NCI-H460 (cell line): Measurements from ENCODE around the gene PARD3. TPM values are rescaled to one million over a fixed set of nuclear protein-coding genes. Genes with fewer than 3 reads are reported as not detected.

Experiments
- DNase-seq: peaks from one replicate; pipeline ENCODE4 v3.0.0-alpha.2; 2016; ENCODE audit warnings: low read depth; ENCODE audit errors: extremely low read depth
- total RNA-seq: library from RNA; depleted of rRNA; stranded (reverse); fragments of >200 nt; shearing (Covaris generic); gene quantifications from 2 replicates; pipeline ENCODE4 v1.2.3, GENCODE V29; 2014

Gene PARD3
- total RNA-seq, 1 experiment from 2014 or later = 75.1 TPM

DNA sequence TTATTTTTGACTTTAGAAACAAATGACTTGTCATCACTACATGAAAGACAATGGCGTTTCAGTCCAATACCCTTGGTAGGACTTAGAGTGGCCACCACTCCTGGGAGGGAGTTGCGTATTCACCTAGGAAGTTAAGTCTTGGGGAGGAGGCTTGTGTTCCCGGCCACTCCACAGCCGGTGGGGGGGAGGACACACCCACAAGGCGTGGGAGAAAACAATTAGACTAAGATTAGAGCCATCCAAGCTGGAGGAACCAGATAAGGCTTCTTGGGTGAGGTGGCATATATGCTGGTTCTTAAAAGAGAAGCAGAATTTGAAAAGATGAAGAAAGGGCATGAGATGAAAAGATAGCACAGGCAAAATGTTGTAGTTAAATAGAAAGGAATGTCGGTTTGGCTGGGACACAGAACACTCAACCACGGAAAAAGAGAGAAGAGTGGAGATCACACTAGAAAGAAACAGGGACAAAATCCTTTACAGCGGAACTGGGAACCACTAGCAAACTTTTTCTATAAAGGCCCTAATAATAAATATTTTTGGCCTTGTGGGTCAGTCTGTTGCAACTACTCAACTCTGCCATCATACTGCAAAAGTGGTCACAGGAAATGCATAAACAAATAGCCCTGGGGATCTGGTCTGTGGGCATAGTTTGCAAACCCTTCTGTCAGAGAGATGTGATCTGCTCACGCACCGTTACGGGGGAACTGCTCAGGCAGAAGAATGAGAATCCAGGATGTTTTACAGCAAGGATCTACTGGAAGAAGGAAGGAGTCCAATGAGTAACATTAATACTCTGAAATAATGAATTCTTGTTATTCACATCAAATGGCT lies 651.8 kb downstream of the PARD3 start:
- no peak for DNase-seq

DNA sequence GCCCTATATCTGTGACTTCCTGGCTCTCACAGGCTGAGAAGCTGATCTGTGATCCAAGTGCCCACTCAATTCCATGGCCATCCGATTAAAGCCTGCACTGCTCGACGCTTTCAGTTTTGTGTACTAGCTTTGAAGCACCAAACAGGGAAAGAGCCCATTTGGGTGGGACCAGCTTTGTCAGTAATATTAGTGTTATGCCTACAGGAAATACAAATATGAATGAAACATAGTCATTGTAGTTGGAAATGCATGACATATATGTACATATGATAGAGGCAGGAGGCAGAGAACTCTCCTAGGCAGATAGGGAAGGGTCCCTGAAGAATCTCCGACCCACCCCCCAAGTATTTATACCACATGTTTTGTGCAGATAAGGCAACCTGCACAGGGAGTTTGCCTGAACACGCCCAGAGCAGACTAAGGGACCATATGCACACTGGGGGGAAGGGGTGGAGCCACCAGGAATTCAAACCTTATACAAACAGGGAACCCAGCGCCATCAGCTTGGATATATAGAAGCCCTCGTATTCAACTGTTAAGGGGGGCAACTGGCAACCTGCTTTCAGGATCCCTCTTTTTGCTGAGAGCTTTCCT lies 653.2 kb downstream of the PARD3 start:
- DNase-seq = no peak

DNA sequence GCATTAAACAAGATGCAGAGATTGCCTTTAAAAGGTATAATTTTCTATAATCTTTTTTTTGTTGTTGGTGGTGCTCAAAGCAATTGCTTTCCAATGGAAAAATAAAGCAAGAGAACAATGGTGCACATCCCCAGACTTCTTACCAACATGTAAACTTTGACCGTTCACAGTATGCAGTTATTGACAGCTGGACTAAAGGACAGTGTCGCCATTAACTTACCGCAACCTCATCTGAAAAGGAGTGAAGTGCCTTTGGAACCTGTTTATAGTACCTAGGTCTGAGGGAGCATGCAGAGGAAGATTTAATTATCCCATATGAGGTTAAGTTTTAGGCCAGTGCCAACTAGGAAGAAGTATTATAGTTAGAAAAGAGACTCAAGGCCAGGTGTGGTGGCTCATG lies 654.5 kb downstream of the PARD3 start:
- no peak for DNase-seq

DNA sequence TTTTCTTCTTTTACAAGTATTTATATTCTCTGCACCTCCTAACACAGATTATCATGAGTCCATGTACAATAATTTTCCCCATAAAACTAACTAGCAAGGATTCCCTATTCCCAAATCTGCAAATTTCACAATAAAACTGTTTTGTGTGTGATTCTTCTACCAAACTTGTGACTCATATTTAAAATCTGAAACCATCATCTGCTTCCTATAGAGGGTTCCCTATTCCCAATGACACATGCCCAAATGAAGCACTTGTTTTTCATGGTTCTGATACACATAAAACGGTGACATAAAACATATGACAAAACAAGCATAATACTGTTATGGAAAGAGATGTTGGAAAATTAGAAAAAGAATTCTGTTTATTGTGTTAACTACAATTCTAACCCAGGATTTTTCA lies 657.6 kb downstream of the PARD3 start:
- DNase-seq = no peak

DNA sequence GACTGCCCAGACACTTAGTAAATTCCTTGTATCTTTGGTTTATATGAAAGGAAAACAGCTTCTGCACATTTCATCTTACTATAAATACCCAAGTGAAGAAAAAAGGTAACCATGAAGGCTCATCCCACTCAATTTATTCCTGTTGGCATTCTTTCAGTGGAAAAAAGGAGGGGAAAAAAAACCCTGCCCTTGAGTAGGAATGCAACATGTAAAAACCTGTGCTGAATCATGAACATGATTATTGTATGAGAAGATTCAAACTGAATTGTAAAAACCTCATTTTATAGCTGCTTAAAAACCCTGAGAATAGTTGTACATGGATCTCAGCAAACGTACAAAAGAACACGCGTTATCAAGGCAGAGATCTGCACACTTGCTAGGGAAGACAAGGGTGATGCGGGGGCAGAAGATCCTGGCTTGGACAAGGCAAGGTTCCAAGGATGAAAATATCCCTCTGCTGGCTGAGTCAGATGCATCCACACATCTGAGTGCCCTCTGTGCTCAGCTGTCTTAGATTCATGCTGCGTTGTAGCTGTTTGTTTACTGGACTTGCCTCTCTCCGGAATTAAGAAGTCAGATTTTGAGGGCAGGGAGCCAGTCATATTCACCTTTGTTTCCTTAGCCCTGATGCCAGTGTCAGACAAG lies 658.2 kb downstream of the PARD3 start:
- DNase-seq = no peak

DNA sequence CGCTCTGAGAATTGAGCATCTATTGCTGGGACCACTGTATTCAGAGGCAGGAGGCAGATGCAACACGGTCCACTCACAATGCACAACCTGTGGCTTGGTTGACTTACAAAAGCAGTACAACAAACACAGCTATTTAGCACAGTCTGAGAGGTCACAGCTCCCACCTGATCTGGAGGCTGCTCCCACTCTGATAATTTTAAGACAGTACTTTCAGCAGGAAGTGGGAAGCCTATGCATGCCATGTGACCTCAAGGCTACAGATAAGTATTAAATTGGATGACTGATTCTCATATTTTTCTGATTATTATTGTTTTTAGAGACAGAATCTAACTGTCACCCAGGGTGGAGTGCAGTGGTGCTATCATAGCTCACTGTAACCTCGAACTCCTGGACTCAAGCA lies 659.3 kb downstream of the PARD3 start:
- no peak for DNase-seq

DNA sequence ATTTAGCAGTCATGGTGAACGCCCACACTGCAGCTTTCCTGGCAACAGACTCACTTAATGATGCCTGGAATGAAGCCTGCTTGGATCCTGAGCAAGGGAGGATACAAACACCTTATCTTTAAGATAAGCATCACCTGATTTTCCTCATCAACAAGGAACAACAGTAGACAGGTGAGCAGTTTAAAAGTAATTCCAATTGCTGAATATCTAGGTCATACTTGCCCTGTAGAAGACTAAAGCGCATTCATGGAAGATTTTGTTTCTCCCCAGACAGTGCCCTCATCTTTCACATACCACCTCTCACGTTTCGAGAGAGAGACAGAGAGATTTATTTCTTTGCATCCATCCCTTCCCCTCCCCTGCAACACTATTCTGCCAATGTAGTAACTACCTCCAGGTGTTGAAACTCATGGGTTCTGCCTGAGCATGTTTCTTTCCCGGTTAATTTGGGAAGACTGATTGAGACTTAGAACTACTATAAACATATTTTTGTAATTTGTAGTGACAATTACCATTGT lies 660.7 kb downstream of the PARD3 start:
- no peak for DNase-seq

DNA sequence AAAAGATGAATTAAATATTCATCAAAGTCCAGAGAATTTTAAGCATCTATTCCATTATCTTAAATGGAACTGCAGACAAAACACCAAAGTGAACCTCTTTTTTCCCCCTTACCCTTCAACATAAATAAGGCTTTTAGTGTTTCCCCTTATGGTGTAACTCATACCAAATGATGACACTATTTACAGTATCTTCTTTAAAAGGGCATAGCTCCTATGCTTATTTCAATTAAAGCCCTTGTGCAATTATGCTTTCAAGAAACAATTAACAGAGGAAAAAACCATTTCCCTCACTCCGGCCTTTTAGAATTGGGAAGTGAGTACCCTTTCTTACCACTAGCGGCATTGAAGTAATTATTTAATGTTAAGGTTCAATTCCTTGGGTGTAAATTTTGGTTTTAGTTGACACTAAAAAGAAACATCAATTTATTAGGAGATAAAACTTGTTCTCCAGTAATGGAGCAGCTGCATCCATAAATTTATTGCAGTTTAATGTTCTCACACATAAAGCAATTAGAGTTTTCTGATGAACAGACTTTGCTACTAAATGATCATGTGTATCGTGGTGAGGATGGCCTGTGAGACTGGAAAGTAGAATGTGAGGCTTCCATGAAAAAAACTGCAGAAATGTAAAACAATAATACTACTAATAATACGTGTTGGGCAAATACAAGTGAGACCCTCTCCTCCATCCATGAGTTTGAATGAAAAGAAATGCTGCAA lies 661.3 kb downstream of the PARD3 start:
- DNase-seq = no peak

DNA sequence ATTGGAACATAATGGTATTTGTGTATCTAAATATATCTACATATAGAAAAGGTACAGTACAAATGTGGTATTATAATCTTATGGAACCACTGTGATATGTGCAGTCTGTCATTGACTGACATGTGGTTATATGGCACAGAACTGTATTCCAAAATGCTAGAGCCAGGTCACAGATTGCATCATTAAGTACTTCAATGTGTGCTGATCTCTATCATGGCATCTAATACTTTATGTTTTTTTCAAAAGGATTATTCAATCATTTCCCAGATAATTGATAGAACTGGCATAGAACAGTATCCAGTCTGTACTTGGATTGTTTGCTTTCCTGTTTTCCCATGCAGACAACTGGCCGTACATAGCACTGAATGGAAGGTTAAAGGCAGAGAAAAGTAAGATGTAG lies 662.7 kb downstream of the PARD3 start:
- DNase-seq = no peak

DNA sequence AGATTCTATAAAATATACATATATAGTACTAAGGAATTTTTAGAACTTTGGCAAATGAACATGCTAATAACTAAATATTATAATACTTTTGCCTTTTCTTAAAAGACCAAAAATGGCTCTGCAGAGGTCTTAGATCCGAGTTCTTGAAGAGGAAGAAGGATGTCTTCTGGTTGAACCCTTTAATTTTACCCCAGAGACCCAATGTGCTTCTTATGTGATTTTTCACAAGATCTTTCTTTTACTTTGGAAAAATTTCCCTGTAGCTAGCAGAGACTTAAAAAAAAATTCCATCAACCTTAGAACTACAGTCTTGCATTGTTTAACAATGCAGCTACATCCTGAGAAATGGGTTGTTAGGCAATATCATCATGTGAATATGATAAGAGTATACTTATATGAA lies 663.2 kb downstream of the PARD3 start:
- DNase-seq = no peak

DNA sequence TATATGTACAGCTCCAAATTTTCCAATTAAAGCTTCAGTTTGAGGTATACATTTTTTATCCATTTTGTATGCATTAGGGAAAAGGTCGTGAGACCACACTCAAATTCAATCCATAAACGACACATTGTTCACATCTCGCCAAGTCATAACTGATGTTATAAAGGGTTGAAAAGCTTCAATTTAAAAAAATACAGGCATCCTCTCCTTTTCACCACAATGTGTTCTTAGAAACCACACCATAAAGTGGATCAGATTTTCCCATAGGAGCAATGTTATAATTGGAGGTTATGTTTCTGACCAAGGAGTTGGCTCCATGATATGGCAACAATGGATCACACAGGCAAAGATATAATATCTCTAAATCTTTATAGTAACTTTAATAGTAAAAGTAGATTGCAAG lies 663.6 kb downstream of the PARD3 start:
- no peak for DNase-seq

DNA sequence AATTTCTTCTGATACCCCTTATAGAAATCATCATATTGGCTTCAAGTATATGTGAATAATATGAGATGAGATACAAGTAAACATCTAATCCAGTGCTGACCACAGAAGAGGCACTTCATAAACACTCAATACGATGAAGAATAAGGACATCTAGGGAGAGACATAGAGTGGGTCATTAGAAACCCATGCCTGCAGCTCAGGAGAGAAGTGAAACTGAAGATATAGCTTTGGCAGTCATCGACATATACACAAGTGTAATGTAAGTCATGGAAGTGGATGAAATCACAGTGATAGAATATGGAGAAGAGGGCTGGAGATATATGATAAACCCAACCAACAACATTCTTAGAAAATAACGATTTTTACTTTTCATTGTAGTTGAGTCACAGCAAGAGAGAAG lies 665.0 kb downstream of the PARD3 start:
- no peak for DNase-seq

DNA sequence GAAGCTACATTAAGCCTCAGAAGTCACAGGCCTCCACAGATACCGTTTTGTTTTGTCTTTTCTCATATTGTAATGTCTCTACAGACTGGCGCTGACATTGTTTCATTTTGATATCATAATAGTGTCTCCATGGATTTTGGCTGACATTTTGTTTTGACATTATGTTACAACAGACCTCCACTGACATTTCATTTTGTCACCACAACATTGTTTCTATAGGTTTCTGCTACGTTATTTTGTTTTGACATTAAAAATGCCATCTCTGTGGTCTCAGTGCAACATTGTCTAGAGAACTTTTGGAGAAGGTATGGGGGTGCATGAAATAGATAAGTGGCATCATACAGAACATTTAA lies 666.8 kb downstream of the PARD3 start:
- DNase-seq = no peak

DNA sequence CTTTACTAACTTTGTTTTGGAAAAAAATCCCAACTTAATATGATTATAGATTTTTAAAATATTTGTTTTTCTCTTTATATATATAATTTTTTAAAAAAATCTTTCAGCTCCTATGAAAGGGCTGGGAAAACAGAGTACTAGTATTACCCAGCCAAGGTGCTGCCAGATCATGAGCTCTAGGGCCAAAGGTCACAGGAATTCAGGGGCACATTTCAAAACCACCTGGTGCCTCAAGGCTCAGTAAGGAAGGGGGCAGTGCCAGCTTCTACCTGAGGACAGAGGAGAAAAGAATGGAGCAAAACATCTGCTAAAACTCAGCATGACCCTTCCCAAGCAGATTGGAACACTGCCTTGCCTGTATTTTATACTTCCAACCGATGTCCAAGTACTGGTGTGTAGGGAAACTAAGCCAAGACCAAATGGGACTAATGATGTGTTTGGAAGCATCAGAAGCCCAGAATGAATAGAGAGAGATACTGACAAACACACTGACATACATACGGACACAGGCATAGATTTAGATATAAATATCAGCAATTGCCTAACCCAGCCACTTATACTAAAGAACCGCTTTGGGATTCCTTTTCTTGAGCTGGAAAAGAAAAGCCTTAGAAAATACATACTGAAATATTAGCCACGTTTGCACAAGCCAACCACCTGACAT lies 667.3 kb downstream of the PARD3 start:
- DNase-seq = no peak

DNA sequence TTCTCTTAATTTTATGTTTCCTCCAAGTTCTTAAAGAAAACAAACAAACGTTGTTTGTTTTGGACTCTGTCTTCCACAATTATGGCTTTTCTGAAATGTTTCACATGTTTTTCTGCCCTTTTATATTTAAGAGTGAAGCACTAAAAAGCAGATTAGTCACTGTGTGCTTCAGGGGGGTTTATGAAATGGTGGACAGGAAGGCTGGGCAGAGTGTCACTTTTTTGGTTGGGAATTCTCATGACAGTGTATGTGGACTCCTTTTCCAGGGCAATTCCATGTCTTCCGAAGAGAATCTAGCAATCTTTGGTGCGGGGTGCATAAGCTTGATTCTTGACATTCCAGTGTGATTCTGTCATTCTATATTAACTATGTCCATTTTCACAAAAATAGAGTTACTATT lies 669.4 kb downstream of the PARD3 start:
- DNase-seq = no peak

DNA sequence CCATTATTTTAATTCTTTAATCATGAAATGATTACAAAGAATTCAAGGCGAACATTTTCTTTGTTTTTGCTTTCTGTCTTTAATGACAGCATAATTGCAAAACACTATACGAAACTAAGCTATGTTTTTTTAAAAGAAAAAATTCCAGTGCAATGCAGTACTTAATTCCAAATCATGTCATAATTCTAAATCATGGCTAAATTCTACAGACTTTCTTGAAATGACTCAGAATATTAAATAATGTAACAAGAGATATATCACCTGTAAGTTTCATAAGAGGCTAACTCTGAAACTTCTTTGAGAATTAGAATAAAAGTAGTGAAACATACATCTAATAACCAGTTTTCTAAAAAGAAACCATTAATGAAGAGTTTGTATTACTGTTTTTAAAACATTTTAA lies 671.6 kb downstream of the PARD3 start:
- no peak for DNase-seq

DNA sequence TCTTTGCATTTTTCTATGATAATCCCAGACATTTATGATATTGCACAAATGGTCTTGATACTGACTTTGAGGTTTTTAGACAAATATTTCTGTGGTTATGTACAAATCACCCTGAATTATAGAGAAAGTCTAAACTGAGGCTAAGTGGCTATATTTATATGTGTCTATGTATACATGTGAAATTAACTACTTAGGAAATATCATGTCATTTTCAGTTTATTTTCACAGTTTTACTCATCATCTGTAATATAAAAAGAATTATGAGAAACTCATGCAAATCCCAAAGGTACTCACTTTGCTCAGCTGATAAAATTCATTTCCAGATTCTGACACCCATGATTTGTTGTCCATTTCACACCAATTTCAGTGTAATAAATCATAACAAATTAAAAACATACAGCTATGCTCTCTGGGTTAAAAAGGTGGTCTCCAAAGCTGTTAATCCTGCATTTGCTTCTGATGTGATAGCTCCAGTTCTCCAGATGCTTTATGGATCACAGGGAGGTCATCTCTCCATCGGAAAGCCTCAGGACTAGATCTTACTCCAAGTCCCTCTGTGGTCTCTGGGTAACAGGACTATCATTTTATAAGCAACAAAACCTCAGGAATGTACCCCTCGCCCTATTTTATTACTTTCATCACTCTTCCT lies 673.9 kb downstream of the PARD3 start:
- no peak for DNase-seq

DNA sequence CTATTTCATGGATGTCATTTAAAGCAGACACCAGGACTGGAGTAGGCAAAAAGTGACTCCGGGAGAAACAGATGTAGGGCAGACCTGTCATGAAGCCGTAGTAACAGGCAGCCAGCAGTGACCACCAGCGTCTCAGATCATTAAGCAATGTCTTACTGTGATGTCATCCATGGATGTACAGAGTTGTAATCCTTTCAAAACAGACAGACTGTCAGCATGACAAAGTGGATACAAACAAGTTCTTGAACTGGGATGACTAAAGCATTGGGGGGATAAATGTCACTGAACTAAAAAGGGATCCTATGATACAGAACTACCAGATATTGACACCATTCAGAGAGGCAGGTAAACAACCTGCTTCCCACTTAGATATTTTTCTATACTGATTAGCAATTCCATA lies 675.5 kb downstream of the PARD3 start:
- no peak for DNase-seq

DNA sequence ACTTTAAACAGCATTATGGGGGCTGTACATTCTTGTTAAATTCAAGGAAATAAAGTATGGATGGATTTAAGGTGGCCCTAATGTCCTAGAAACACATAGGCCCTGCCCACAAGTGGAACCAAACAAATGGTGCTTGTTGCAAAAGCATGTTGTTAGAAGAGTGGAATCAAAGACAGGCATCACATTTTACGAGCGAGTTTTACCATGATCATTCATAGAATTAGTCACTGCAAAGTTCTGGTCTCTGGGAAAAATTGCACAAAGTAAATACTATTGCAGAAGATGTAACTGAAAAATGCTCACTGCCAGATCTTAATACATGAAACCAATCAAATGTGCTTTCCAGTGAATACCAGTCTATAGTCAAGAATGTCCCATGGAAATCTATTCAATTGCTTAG lies 677.1 kb downstream of the PARD3 start:
- no peak for DNase-seq

DNA sequence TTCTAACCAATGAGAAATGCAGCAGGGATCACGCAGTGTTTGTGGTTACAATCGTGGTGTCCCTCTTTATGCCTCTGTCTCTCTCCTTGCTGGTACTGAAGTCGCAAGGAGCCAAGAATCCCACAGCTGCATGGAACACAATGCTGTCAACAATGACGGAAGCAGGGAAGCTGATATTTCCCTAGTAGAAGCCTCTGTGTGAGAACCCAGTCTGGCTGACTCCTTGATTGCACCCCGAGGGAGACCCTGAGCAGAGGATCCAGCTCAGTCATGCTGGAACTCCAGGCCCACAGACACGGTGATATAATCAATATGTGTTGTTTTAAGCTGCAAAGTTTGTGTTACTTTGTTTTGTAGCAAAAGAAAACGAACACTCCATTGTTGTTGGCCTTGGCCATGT lies 677.9 kb downstream of the PARD3 start:
- no peak for DNase-seq
